HEK293 (cell line): ENCODE results near the gene HSCB.

Source experiments
- CTCF ChIA-PET: fragments of 350-600 bp; formaldehyde crosslinking; extraction: SDS; loops from one replicate; lab custom pipeline; 2021; ENCODE audit warnings: antibody characterized with exemption; lab: Yijun Ruan, JAX
- POLR2A ChIA-PET: fragments of 300-600 bp; formaldehyde crosslinking; extraction: SDS; loops from one replicate; lab custom pipeline; 2020; ENCODE audit warnings: antibody characterized with exemption, inconsistent platforms; lab: Yijun Ruan, JAX
- H3K27ac ChIP-seq: fragments of 200-500 bp; sonication (Bioruptor generic); 2 replicates; pipeline ENCODE4 v1.5.1; 2014; ENCODE audit warnings: low read depth, low read length, control low read depth, inconsistent platforms; ENCODE audit errors: extremely low read depth
- H3K36me3 ChIP-seq, 2 experiments: fragments of 200-500 bp in 1 of 2; sonication (Bioruptor generic) in 1 of 2; 1 replicate in 1 of 2; 2 replicates in 1 of 2; pipeline ENCODE4 v1.5.1; 2014 to 2017; ENCODE audit warnings: inconsistent platforms in 2 of 2, low read length in 2 of 2; ENCODE audit not compliant: control insufficient read depth in 2 of 2, insufficient read depth in 1 of 2
- H3K4me1 ChIP-seq: fragments of 200-500 bp; sonication (Bioruptor generic); 2 replicates; pipeline ENCODE4 v1.5.1; 2014; ENCODE audit warnings: mild to moderate bottlenecking, low read length, inconsistent platforms; ENCODE audit not compliant: control insufficient read depth, insufficient read depth
- H3K4me3 ChIP-seq: 2 replicates; pipeline ENCODE4 v1.5.1; 2011; ENCODE audit warnings: low read depth, mild to moderate bottlenecking, control low read depth, low read length, moderate library complexity
- H3K9me3 ChIP-seq: fragments of 200-500 bp; sonication (Bioruptor generic); 2 replicates; pipeline ENCODE4 v1.5.1; 2014; ENCODE audit warnings: low read depth, low read length, inconsistent platforms; ENCODE audit not compliant: control insufficient read depth, insufficient read depth
- KLF7 ChIP-seq: fragments of 450-650 bp; formaldehyde crosslinking; IDR thresholded peaks from 2 replicates; pipeline ENCODE4 v1.5.1; 2016; ENCODE audit warnings: missing biosample characterization, missing genetic modification characterization, borderline replicate concordance
- SP7 ChIP-seq: fragments of 450-650 bp; formaldehyde crosslinking; IDR thresholded peaks from 2 replicates; pipeline ENCODE4 v1.5.1; 2016; ENCODE audit warnings: missing biosample characterization, missing genetic modification characterization
- ZBTB17 ChIP-seq: fragments of 450-650 bp; formaldehyde crosslinking; IDR thresholded peaks from 2 replicates; pipeline ENCODE4 v1.5.1; 2016; ENCODE audit warnings: missing biosample characterization, missing genetic modification characterization
- ZBTB20 ChIP-seq: fragments of 450-650 bp; formaldehyde crosslinking; IDR thresholded peaks from 2 replicates; pipeline ENCODE4 v1.5.1; 2016; ENCODE audit warnings: missing biosample characterization, missing genetic modification characterization
- ZEB2 ChIP-seq: fragments of 450-650 bp; formaldehyde crosslinking; IDR thresholded peaks from 2 replicates; pipeline ENCODE4 v1.5.1; 2016; ENCODE audit warnings: missing biosample characterization, missing genetic modification characterization
- ZNF114 ChIP-seq: fragments of 450-650 bp; formaldehyde crosslinking; IDR thresholded peaks from 2 replicates; pipeline ENCODE4 v1.5.0; 2017; ENCODE audit warnings: missing biosample characterization, missing genetic modification characterization
- ZNF23 ChIP-seq: fragments of 450-650 bp; formaldehyde crosslinking; IDR thresholded peaks from 2 replicates; pipeline ENCODE4 v1.5.1; 2016; ENCODE audit warnings: missing biosample characterization, missing genetic modification characterization, borderline replicate concordance
- ZNF354C ChIP-seq: fragments of 450-650 bp; formaldehyde crosslinking; IDR thresholded peaks from 2 replicates; pipeline ENCODE4 v1.5.1; 2016; ENCODE audit warnings: missing biosample characterization, missing genetic modification characterization, low read depth, borderline replicate concordance
- ZNF48 ChIP-seq: fragments of 450-650 bp; formaldehyde crosslinking; IDR thresholded peaks from 2 replicates; pipeline ENCODE4 v1.5.1; 2016; ENCODE audit warnings: missing biosample characterization, missing genetic modification characterization
- ZNF558 ChIP-seq: fragments of 450-650 bp; formaldehyde crosslinking; IDR thresholded peaks from 2 replicates; pipeline ENCODE4 v1.5.1; 2016; ENCODE audit warnings: missing biosample characterization, missing genetic modification characterization
- ZNF560 ChIP-seq: fragments of 450-650 bp; formaldehyde crosslinking; IDR thresholded peaks from 2 replicates; pipeline ENCODE4 v1.5.1; 2017; ENCODE audit warnings: missing biosample characterization, missing genetic modification characterization, borderline replicate concordance
- ZNF664 ChIP-seq: fragments of 450-650 bp; formaldehyde crosslinking; IDR thresholded peaks from 2 replicates; pipeline ENCODE4 v1.5.1; 2016; ENCODE audit warnings: missing biosample characterization, missing genetic modification characterization
- ZNF791 ChIP-seq: fragments of 450-650 bp; formaldehyde crosslinking; IDR thresholded peaks from 2 replicates; pipeline ENCODE4 v1.5.1; 2016; ENCODE audit warnings: missing biosample characterization, missing genetic modification characterization
- TF ChIP-seq, protein P1 (sequence below): fragments of 450-650 bp; formaldehyde crosslinking; IDR thresholded peaks from 2 replicates; pipeline ENCODE4 v1.5.1; 2017; ENCODE audit warnings: missing biosample characterization, missing genetic modification characterization
- TF ChIP-seq, protein P2 (sequence below): fragments of 450-650 bp; formaldehyde crosslinking; IDR thresholded peaks from 2 replicates; pipeline ENCODE4 v1.5.1; 2016; ENCODE audit warnings: missing biosample characterization, missing genetic modification characterization
- TF ChIP-seq, protein P3 (sequence below): fragments of 450-650 bp; IDR thresholded peaks from 2 replicates; pipeline ENCODE4 v1.5.1; 2018; ENCODE audit warnings: missing biosample characterization, mild to moderate bottlenecking, missing genetic modification characterization
- TF ChIP-seq, protein P4 (sequence below): fragments of 450-650 bp; formaldehyde crosslinking; IDR thresholded peaks from 2 replicates; pipeline ENCODE4 v1.5.1; 2016; ENCODE audit warnings: missing biosample characterization, missing genetic modification characterization
- TF ChIP-seq, protein P5 (sequence below): fragments of 450-650 bp; formaldehyde crosslinking; IDR thresholded peaks from 2 replicates; pipeline ENCODE4; 2016; ENCODE audit warnings: missing biosample characterization, missing genetic modification characterization

The HSCB gene

DNA sequence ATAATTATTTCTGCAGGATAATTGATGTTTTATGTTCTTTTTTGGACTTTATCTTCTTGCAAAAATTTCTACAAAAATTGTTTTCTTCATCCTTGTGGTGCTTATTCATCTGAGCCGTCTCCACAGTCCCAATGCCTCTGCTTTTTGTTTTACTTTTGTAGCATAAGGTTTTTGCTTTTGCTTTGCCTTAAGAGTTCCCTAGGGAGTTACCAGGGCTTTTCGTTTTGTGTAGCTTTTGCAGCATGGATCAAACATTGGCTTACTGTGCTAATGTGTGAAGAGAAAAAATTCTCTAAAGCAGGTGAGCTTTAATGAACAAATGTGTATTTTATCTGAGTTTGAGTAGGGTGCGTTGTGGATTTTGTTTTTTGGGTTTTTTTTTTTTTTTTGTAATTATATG is 46.8 kb downstream of the HSCB start:
- Histone ChIP-seq H3K27ac (no peak overlapping the region; the same call in 1 of the 2 replicates), H3K4me1 (peaks cover 6% of the 10 kb centered on the region), H3K4me3 (no peak overlapping the region)
- ChIA-PET POLR2A (interaction anchor here (0.6 to 1.1 kb wide), 2 partner anchors 10 to 12 kb away, joined by 3 to 4 read pairs; no protein-coding TSS in a partner anchor), CTCF (interaction anchor here (1.1 to 4.9 kb wide), 2 partner anchors 15 to 41 kb away, joined by 8 to 21 read pairs; partner anchors contain the start of gene CCDC117)
- TF ChIP-seq ZNF791 (tag by site-specific recombination): no peak
- TF ChIP-seq, protein P1, sequence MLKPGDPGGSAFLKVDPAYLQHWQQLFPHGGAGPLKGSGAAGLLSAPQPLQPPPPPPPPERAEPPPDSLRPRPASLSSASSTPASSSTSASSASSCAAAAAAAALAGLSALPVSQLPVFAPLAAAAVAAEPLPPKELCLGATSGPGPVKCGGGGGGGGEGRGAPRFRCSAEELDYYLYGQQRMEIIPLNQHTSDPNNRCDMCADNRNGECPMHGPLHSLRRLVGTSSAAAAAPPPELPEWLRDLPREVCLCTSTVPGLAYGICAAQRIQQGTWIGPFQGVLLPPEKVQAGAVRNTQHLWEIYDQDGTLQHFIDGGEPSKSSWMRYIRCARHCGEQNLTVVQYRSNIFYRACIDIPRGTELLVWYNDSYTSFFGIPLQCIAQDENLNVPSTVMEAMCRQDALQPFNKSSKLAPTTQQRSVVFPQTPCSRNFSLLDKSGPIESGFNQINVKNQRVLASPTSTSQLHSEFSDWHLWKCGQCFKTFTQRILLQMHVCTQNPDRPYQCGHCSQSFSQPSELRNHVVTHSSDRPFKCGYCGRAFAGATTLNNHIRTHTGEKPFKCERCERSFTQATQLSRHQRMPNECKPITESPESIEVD (tag by site-specific recombination): peak; percentile 48; the same call in 1 of the 2 replicates
- TF ChIP-seq, all 188 proteins: peak for 1
- H3K36me3 ChIP-seq: peaks cover 64 to 70% of the 10 kb centered on the region in 2 experiments
- no peaks in the 10 kb centered on the region for H3K9me3 ChIP-seq

DNA sequence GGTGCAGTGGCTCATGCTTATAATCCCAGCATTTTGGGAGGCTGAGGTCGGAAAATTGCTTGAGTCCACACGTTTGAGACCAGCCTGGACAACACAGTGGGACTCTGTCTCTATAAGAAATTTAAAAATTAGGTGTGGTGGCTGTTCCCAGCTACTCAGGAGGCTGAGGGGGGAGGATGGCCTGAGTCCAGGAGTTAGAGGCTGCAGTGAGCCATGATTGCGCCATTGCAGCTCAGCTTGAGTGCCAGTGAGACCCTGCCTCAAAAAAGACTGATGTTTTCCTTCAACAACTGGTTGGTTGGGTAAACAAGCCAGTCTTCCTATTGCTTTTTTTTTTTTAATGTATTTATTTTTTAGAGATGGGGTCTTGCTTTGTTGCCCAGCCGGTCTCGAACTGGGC is 49.3 kb downstream of the HSCB start:
- Histone ChIP-seq H3K4me1 (no peaks in the 10 kb centered on the region; the same call in 1 of the 2 replicates), H3K36me3 (peaks cover 55 to 70% of the 10 kb centered on the region in 2 experiments), H3K4me3 (no peak overlapping the region), H3K27ac (no peak overlapping the region), H3K9me3 (no peaks in the 10 kb centered on the region)
- TF ChIP-seq ZNF560: no peak
- TF ChIP-seq ZNF114 (tag by site-specific recombination): no peak
- TF ChIP-seq, protein P2, sequence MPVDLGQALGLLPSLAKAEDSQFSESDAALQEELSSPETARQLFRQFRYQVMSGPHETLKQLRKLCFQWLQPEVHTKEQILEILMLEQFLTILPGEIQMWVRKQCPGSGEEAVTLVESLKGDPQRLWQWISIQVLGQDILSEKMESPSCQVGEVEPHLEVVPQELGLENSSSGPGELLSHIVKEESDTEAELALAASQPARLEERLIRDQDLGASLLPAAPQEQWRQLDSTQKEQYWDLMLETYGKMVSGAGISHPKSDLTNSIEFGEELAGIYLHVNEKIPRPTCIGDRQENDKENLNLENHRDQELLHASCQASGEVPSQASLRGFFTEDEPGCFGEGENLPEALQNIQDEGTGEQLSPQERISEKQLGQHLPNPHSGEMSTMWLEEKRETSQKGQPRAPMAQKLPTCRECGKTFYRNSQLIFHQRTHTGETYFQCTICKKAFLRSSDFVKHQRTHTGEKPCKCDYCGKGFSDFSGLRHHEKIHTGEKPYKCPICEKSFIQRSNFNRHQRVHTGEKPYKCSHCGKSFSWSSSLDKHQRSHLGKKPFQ: no peak
- TF ChIP-seq ZNF354C (tag by site-specific recombination): no peak
- TF ChIP-seq ZBTB20 (tag by site-specific recombination): no peak
- TF ChIP-seq ZNF558 (tag by site-specific recombination): no peak
- no peak for TF ChIP-seq KLF7 (tag by site-specific recombination)
- TF ChIP-seq ZNF23 (tag by site-specific recombination): no peak
- TF ChIP-seq, protein P3, sequence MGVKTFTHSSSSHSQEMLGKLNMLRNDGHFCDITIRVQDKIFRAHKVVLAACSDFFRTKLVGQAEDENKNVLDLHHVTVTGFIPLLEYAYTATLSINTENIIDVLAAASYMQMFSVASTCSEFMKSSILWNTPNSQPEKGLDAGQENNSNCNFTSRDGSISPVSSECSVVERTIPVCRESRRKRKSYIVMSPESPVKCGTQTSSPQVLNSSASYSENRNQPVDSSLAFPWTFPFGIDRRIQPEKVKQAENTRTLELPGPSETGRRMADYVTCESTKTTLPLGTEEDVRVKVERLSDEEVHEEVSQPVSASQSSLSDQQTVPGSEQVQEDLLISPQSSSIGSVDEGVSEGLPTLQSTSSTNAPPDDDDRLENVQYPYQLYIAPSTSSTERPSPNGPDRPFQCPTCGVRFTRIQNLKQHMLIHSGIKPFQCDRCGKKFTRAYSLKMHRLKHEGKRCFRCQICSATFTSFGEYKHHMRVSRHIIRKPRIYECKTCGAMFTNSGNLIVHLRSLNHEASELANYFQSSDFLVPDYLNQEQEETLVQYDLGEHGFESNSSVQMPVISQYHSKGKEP (tag by site-specific recombination): no peak
- no peak for TF ChIP-seq ZNF48 (tag by site-specific recombination)
- ChIA-PET POLR2A (interaction anchor here (0.7 to 3.6 kb wide), 3 partner anchors 9 to 14 kb away, joined by 3 to 22 read pairs (median 3); partner anchors contain the start of gene XBP1), CTCF (interaction anchor here (0.6 to 4.9 kb wide), 6 partner anchors 11 to 250 kb away, joined by 3 to 21 read pairs (median 4); partner anchors contain the start of gene CCDC117)

DNA sequence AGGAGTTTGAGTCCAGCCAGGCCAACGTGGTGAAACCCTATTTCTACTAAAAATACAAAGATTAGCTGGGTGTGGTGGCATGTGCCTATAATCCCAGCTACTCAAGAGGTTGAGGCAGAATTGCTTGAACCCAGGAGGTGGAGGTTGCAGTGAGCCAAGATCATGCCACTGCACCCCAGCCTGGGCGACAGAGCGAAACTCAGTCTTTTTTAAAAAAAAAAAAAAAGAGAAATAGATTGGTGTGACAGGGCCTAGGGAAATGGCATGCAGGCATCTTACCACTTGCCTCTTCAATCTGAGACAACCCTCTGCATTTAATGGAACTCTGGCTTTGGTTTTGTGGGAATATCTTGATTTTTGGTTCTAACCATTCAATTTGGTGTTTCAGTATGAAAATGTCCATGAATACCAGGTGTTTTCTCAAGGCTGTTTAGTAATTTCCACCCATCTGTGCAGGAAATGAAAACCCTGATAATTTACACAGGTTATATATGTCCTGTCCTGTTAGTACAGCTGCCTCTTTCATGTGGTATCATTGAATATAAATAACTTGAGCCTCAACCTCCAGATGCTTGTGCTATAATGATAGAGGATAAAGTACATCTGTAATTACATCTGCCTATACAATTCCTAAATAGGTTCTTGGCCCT is 50.1 kb downstream of the HSCB start:
- peaks cover 53 to 70% of the 10 kb centered on the region in 2 experiments for H3K36me3 ChIP-seq
- TF ChIP-seq, protein P4, sequence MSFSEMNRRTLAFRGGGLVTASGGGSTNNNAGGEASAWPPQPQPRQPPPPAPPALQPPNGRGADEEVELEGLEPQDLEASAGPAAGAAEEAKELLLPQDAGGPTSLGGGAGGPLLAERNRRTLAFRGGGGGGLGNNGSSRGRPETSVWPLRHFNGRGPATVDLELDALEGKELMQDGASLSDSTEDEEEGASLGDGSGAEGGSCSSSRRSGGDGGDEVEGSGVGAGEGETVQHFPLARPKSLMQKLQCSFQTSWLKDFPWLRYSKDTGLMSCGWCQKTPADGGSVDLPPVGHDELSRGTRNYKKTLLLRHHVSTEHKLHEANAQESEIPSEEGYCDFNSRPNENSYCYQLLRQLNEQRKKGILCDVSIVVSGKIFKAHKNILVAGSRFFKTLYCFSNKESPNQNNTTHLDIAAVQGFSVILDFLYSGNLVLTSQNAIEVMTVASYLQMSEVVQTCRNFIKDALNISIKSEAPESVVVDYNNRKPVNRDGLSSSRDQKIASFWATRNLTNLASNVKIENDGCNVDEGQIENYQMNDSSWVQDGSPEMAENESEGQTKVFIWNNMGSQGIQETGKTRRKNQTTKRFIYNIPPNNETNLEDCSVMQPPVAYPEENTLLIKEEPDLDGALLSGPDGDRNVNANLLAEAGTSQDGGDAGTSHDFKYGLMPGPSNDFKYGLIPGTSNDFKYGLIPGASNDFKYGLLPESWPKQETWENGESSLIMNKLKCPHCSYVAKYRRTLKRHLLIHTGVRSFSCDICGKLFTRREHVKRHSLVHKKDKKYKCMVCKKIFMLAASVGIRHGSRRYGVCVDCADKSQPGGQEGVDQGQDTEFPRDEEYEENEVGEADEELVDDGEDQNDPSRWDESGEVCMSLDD: no peak
- 0 out of 2 replicates have a peak, but pooled peaks have one; percentile 27 for TF ChIP-seq ZEB2 (tag by site-specific recombination)
- TF ChIP-seq, protein P5, sequence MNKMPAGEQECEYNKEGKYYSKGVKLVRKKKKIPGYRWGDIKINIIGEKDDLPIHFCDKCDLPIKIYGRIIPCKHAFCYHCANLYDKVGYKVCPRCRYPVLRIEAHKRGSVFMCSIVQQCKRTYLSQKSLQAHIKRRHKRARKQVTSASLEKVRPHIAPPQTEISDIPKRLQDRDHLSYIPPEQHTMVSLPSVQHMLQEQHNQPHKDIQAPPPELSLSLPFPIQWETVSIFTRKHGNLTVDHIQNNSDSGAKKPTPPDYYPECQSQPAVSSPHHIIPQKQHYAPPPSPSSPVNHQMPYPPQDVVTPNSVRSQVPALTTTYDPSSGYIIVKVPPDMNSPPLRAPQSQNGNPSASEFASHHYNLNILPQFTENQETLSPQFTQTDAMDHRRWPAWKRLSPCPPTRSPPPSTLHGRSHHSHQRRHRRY: no peak
- TF ChIP-seq SP7: peak; percentile 94
- no peak for TF ChIP-seq ZNF664 (tag by site-specific recombination)
- TF ChIP-seq ZBTB17 (tag by site-specific recombination): 0 out of 2 replicates have a peak, but pooled peaks have one; percentile 13
- no peaks in the 10 kb centered on the region for H3K9me3 ChIP-seq
- no peak overlapping the region for H3K4me3 ChIP-seq
- no peaks in the 10 kb centered on the region; the same call in 1 of the 2 replicates for H3K4me1 ChIP-seq
- ChIA-PET CTCF (interaction anchor here (0.6 to 0.9 kb wide), 5 partner anchors 15 to 981 kb away, joined by 3 to 5 read pairs (median 3); no protein-coding TSS in a partner anchor), POLR2A (interaction anchor here (1.1 to 3.6 kb wide), 2 partner anchors 8 to 16 kb away, joined by 6 to 22 read pairs; partner anchors contain the start of gene XBP1)
- peak overlapping the region; percentile 40; the same call in 1 of the 2 replicates for H3K27ac ChIP-seq
